ENCODE results near the gene CEP20. TPM values are rescaled to one million over a fixed set of nuclear protein-coding genes. Genes with fewer than 3 reads are reported as not detected.

The CEP20 gene
- total and polyA plus RNA-seq, 2 of the 8 experiments (the other 6 are each of a cell fraction or from before 2014, with no cell fraction given), result 16.2 to 49.0 TPM

- TF ChIP-seq CHD7 (IDR thresholded peaks at IDR 0.05; ENCODE audit: insufficient replicate concordance, low read length) (no peak), CHD1 (IDR thresholded peaks at IDR 0.05; ENCODE audit: low read depth, low read length) (no peak), SIX5 (IDR thresholded peaks at IDR 0.05; ENCODE audit: low read depth, low read length) (no peak), TAF7 (optimal IDR thresholded peaks at IDR 0.05; ENCODE audit: borderline replicate concordance, low read depth, low read length) (no peak), PHF8 (conservative IDR thresholded peaks at IDR 0.05; ENCODE audit: low read depth, low read length) (no peak), ATF3 (IDR thresholded peaks at IDR 0.05; ENCODE audit: insufficient read depth, low read depth, low read length) (no peak), KDM5A (IDR thresholded peaks at IDR 0.05; ENCODE audit: low read length) (no peak), CBX8 (IDR thresholded peaks at IDR 0.05; ENCODE audit: borderline replicate concordance, low read depth, low read length) (no peak), SIRT6 (IDR thresholded peaks at IDR 0.05; ENCODE audit: low read length) (no peak), BACH1 (IDR thresholded peaks at IDR 0.05; ENCODE audit: low read length) (no peak), JUND (IDR thresholded peaks at IDR 0.05; ENCODE audit: low read length) (no peak), MAFK (IDR thresholded peaks at IDR 0.05; ENCODE audit: low read depth, low read length) (no peak)
Measured at GRCh38 chr16:15854061-15854460, 34.3 kb downstream of the CEP20 start (continued).
